ENCODE results near the gene ADAM22. TPM values are rescaled to one million over a fixed set of nuclear protein-coding genes. Genes with fewer than 3 reads are reported as not detected.

Gene ADAM22
- total RNA-seq, 4 donors from 2014 or later = 3.6 to 8.6 (median 5.1) TPM

DNA sequence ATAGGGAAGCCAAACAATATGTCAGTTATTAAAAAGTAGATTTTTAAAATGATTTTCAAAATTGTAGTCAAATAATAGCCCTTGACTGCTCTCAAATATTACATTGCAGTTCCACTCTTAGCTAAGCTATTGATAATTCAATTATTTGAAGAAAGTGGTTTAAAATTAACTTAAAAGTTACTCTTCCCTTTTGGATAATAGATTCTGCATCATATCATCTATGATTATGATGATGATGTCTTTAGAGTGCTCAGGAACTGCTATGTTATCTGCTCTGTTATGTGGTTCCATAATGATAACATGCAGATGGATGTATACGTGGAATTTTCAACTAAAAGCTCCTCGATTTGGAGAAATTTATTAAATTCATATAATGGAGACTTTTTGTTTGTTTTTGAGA, 110.0 kb downstream of the ADAM22 start:
- Histone ChIP-seq H3K9me3 (no peaks in the 10 kb centered on the region), H3K4me1 (peaks cover 0 to 6% (median 0%) of the 10 kb centered on the region in 4 donors), H3K36me3 (no peaks in the 10 kb centered on the region), H3K4me3 (no peak overlapping the region), H3K27me3 (no peaks in the 10 kb centered on the region), H3K27ac (no peak overlapping the region)
- no peak for DNase-seq (ENCODE audit: low spot score in 2 of 2)
- no peak for TF ChIP-seq EP300 (IDR thresholded peaks at IDR 0.05)
- TF ChIP-seq POLR2A (IDR thresholded peaks at IDR 0.05) = no peak
- TF ChIP-seq, protein P1, sequence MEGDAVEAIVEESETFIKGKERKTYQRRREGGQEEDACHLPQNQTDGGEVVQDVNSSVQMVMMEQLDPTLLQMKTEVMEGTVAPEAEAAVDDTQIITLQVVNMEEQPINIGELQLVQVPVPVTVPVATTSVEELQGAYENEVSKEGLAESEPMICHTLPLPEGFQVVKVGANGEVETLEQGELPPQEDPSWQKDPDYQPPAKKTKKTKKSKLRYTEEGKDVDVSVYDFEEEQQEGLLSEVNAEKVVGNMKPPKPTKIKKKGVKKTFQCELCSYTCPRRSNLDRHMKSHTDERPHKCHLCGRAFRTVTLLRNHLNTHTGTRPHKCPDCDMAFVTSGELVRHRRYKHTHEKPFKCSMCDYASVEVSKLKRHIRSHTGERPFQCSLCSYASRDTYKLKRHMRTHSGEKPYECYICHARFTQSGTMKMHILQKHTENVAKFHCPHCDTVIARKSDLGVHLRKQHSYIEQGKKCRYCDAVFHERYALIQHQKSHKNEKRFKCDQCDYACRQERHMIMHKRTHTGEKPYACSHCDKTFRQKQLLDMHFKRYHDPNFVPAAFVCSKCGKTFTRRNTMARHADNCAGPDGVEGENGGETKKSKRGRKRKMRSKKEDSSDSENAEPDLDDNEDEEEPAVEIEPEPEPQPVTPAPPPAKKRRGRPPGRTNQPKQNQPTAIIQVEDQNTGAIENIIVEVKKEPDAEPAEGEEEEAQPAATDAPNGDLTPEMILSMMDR (IDR thresholded peaks at IDR 0.05) = no peak
- WGBS, 2 donors = 92 to 95% methylated on average over 2 of the region's 2 CpGs

DNA sequence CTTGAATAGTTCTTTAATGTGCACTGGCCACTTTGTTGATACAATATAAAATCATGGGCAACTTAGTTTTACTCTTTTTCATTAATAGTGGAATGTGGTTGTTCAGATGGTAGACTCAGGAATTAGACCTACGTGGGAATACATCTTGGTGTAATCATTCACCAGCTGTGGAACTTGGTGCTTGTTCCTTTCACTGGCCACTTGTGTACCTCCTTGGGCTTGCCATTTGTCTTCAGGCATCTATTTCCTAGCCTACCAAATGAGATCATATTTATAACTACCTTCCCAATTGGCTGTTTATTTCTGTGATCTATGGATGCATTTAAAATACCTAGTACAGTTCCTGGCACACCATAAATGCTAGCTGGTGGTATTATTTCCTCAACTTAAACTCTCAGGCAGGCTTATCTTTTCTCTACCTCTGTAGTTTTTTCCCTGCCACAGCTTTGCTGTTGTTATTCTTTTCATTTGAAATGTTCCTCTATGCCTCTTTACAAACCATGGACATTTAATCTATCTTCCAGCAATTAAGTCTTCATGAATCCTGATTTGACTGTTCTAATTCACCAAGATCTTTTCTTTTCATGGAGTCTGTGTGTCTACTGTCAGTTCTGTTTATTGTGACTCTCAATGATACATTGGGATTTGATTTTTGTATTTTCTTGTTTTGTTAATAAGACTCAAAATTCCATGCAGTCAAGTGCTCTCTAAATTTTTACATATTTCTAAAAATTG, 113.0 kb downstream of the ADAM22 start:
- no peak overlapping the region for H3K4me3 ChIP-seq
- WGBS, 2 donors = 76 to 80% methylated on average over 1 of the region's 1 CpG

GRCh38 chr7:88057655-88058054, 123.6 kb downstream of the ADAM22 start:
- Histone ChIP-seq H3K36me3 (no peaks in the 10 kb centered on the region), H3K4me1 (peaks cover 0 to 5% (median 0%) of the 10 kb centered on the region in 4 donors), H3K27ac (no peak overlapping the region), H3K27me3 (no peaks in the 10 kb centered on the region), H3K9me3 (no peaks in the 10 kb centered on the region), H3K4me3 (no peak overlapping the region)
- TF ChIP-seq, protein P1 (IDR thresholded peaks at IDR 0.05) = no peak
- TF ChIP-seq POLR2A (IDR thresholded peaks at IDR 0.05) (no peak), EP300 (IDR thresholded peaks at IDR 0.05) (no peak)
- WGBS, 2 donors = 59 to 60% methylated on average over 1 of the region's 1 CpG
- DNase-seq (ENCODE audit: low spot score in 2 of 2) = no peak

More for the DNA sequence above, 113.0 kb downstream of the ADAM22 start:
- TF ChIP-seq EP300 (IDR thresholded peaks at IDR 0.05) = no peak
- TF ChIP-seq, protein P1 (IDR thresholded peaks at IDR 0.05) = no peak
- no peak for TF ChIP-seq POLR2A (IDR thresholded peaks at IDR 0.05)
- no peaks in the 10 kb centered on the region for H3K9me3 ChIP-seq
- H3K36me3 ChIP-seq = no peaks in the 10 kb centered on the region
- no peak for DNase-seq (ENCODE audit: low spot score in 2 of 2)
- no peaks in the 10 kb centered on the region for H3K27me3 ChIP-seq
- no peak overlapping the region for H3K27ac ChIP-seq
- peaks cover 0 to 6% (median 0%) of the 10 kb centered on the region in 4 donors for H3K4me1 ChIP-seq

GRCh38 chr7:88062238-88062637, 128.2 kb downstream of the ADAM22 start:
- Histone ChIP-seq H3K36me3 (no peaks in the 10 kb centered on the region), H3K4me3 (no peak overlapping the region), H3K27me3 (no peaks in the 10 kb centered on the region), H3K9me3 (no peaks in the 10 kb centered on the region), H3K27ac (no peak overlapping the region), H3K4me1 (no peaks in the 10 kb centered on the region)
- DNase-seq (ENCODE audit: low spot score in 2 of 2) = no peak
- TF ChIP-seq POLR2A (IDR thresholded peaks at IDR 0.05) (no peak), EP300 (IDR thresholded peaks at IDR 0.05) (no peak)
- TF ChIP-seq, protein P1 (IDR thresholded peaks at IDR 0.05) = no peak

DNA sequence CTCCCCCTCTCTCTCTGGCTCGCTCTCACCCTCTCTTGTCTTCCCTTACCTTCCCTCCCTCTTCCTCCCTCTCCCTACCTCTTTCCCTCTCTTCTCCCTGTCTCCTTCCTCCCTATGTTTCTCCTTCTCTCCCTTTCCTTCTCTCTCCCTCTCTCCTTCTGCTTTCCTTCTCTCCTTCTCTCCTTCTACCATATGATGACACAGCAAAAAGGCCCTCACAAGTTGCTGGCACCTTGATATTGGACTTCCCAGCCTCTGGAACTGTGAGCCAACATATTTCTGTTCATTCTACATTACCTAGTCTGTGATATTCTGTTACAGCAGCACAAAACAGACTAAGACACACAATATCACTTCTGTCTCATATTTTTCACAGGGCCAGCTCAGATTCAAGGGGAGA, 135.0 kb downstream of the ADAM22 start:
- Histone ChIP-seq H3K27ac (no peak overlapping the region), H3K27me3 (no peaks in the 10 kb centered on the region), H3K36me3 (no peaks in the 10 kb centered on the region), H3K4me1 (no peaks in the 10 kb centered on the region), H3K9me3 (peaks cover 0 to 9% (median 0%) of the 10 kb centered on the region in 4 donors), H3K4me3 (no peak overlapping the region)
- 97 to 100% methylated on average over 1 of the region's 1 CpG for WGBS, 2 donors
- DNase-seq (ENCODE audit: low spot score in 2 of 2) = no peak
- TF ChIP-seq, protein P1 (IDR thresholded peaks at IDR 0.05) = no peak
- TF ChIP-seq POLR2A (IDR thresholded peaks at IDR 0.05) (no peak), EP300 (IDR thresholded peaks at IDR 0.05) (no peak)
